ENCODE measurements around the gene SAA1. TPM values are rescaled to one million over a fixed set of nuclear protein-coding genes. Genes with fewer than 3 reads are reported as not detected.

SAA1 gene
- total and polyA plus RNA-seq, 9 of the 15 experiments (the other 6 are each of a cell fraction or from before 2014, with no cell fraction given): 6.3 TPM; not detected in 8

GRCh38 chr11:18233912-18234311 lies 32.2 kb upstream of the SAA1 start:
- Histone ChIP-seq H3K27me3 (ENCODE audit: control insufficient read depth in 2 of 2, insufficient read depth in 2 of 2, low read length in 2 of 2) (peaks cover 10 to 11% of the 10 kb centered on the region in 2 experiments; a peak in 4 of 5 replicates), H3K79me2 (ENCODE audit: control insufficient read depth, insufficient read depth, low read length) (no peaks in the 10 kb centered on the region), H2AFZ (ENCODE audit: low read depth, low read length) (no peak overlapping the region), H3K4me3 (no peak overlapping the region), H3K4me1 (replicated peaks in 1 of 2; ENCODE audit: control insufficient read depth in 2 of 2, insufficient read depth in 2 of 2, low read length in 2 of 2) (no peaks in the 10 kb centered on the region), H3K4me2 (ENCODE audit: insufficient read depth, low read length) (no peak overlapping the region), H3K9ac (ENCODE audit: insufficient read depth in 1 of 2, low read depth in 2 of 2, low read length in 2 of 2) (no peak overlapping the region), H3K9me1 (ENCODE audit: control insufficient read depth, insufficient read depth, low read length) (no peaks in the 10 kb centered on the region), H4K20me1 (replicated peaks; ENCODE audit: control insufficient read depth, insufficient read depth, low read length) (no peaks in the 10 kb centered on the region; the same call in 1 of the 2 replicates), H3K27ac (ENCODE audit: extremely low read depth, low read depth, low read length) (no peak overlapping the region), H3K36me3 (ENCODE audit: control insufficient read depth, insufficient read depth, low read length) (no peaks in the 10 kb centered on the region), H3K9me3 (replicated peaks; ENCODE audit: control insufficient read depth, insufficient read depth, low read depth, low read length) (no peaks in the 10 kb centered on the region)
- ATAC-seq (no peak), FAIRE-seq (no peak), DNase-seq (ENCODE audit: extremely low read depth in 1 of 4, low spot score in 3 of 4) (no peak)
- 0% methylated on average over 4 of the region's 4 CpGs for WGBS (ENCODE audit: insufficient coverage, low coverage, missing lambda C conversion rate)
- POLR2A ChIA-PET: no interaction called here
- CTCF ChIA-PET (ENCODE audit: low intra/inter-chr PET ratio): no interaction called here
- TF ChIP-seq RBM25 (IDR thresholded peaks at IDR 0.05; ENCODE audit: low read depth, low read length, severe bottlenecking) (peak; percentile 43), ZNF146 (CRISPR knock-in tag; IDR thresholded peaks at IDR 0.05; ENCODE audit: unreplicated experiment) (peak; percentile 66), HDAC3 (IDR thresholded peaks at IDR 0.05; ENCODE audit: borderline replicate concordance, partially characterized antibody) (no peak), CEBPB (tag; IDR thresholded peaks at IDR 0.05) (0 out of 2 replicates have a peak, but pooled peaks have one; percentile 9), ZNF740 (CRISPR knock-in tag; IDR thresholded peaks at IDR 0.05) (no peak), ZNF740 (tag; IDR thresholded peaks at IDR 0.05) (no peak)
- in situ Hi-C loops (cut with MboI) (no loop called here), intact Hi-C loops (cut with micrococcal nuclease) (loop anchor here (10.0 kb wide), 1 partner anchor 291 kb away; the partner anchor contains the start of gene TSG101)
- no TSS peak for BruUV-seq (replicated peaks)

Measured in K562 (cell line).